ENCODE measurements around the gene ELL2. TPM values are rescaled to one million over a fixed set of nuclear protein-coding genes. Genes with fewer than 3 reads are reported as not detected.

ELL2 gene
- total RNA-seq, 1 donor from 2014 or later: 30.8 TPM

GRCh38 chr5:95901676-95902627 lies 59.7 kb downstream of the ELL2 start:
- ATAC-seq (ENCODE audit: poor library complexity): no peak
- intact Hi-C loops (cut with DNase I): loop anchor here (10.0 kb wide), 1 partner anchor 53 kb away; no protein-coding TSS in a partner anchor

GRCh38 chr5:95900383-95900958 lies 61.2 kb downstream of the ELL2 start:
- intact Hi-C loops (cut with DNase I): loop anchor here (10.0 kb wide), 1 partner anchor 54 kb away; no protein-coding TSS in a partner anchor
- ATAC-seq (ENCODE audit: poor library complexity) (peak; percentile 89), DNase-seq (no peak)

More at GRCh38 chr5:95901676-95902627, 59.7 kb downstream of the ELL2 start:
- no peak for DNase-seq

- ATAC-seq (ENCODE audit: poor library complexity): peak; percentile 52
- intact Hi-C loops (cut with DNase I): loop anchor here (10.0 kb wide), 1 partner anchor 55 kb away; no protein-coding TSS in a partner anchor
- DNase-seq: no peak
These were observed 61.8 kb downstream of the ELL2 start for GRCh38 chr5:95899829-95900228.

GRCh38 chr5:95899006-95899405 lies 62.6 kb downstream of the ELL2 start:
- ATAC-seq (ENCODE audit: poor library complexity) (no peak), DNase-seq (no peak)
- intact Hi-C loops (cut with DNase I): no loop called here

- DNase-seq (peak; percentile 51), ATAC-seq (ENCODE audit: poor library complexity) (peak; percentile 64)
- intact Hi-C loops (cut with DNase I): no loop called here
These were observed 65.9 kb downstream of the ELL2 start for GRCh38 chr5:95895771-95896170.

- ATAC-seq (ENCODE audit: poor library complexity): no peak
- no peak for DNase-seq
- intact Hi-C loops (cut with DNase I): no loop called here
These were observed 66.4 kb downstream of the ELL2 start for GRCh38 chr5:95895251-95895650.

- DNase-seq (no peak), ATAC-seq (ENCODE audit: poor library complexity) (peak; percentile 31)
- intact Hi-C loops (cut with DNase I): no loop called here
These were observed 68.8 kb downstream of the ELL2 start for GRCh38 chr5:95892784-95893354.

GRCh38 chr5:95891499-95891898 lies 70.2 kb downstream of the ELL2 start:
- ATAC-seq (ENCODE audit: poor library complexity) (no peak), DNase-seq (no peak)
- intact Hi-C loops (cut with DNase I): no loop called here

- ATAC-seq (ENCODE audit: poor library complexity): no peak
- DNase-seq: no peak
- intact Hi-C loops (cut with DNase I): no loop called here
These were observed 72.6 kb downstream of the ELL2 start for GRCh38 chr5:95889076-95889475.

GRCh38 chr5:95887977-95888376 lies 73.7 kb downstream of the ELL2 start:
- ATAC-seq (ENCODE audit: poor library complexity): no peak

GRCh38 chr5:95886340-95887044 lies 75.2 kb downstream of the ELL2 start:
- ATAC-seq (ENCODE audit: poor library complexity) (no peak), DNase-seq (no peak)
- intact Hi-C loops (cut with DNase I): no loop called here

More at GRCh38 chr5:95887977-95888376, 73.7 kb downstream of the ELL2 start:
- DNase-seq: no peak
- intact Hi-C loops (cut with DNase I): no loop called here

GRCh38 chr5:95884511-95884910 lies 77.1 kb downstream of the ELL2 start:
- ATAC-seq (ENCODE audit: poor library complexity) (no peak), DNase-seq (no peak)
- intact Hi-C loops (cut with DNase I): no loop called here

GRCh38 chr5:95884017-95884325 lies 77.7 kb downstream of the ELL2 start:
- ATAC-seq (ENCODE audit: poor library complexity): peak; percentile 38

GRCh38 chr5:95883185-95884016 lies 78.2 kb downstream of the ELL2 start:
- DNase-seq: no peak
- intact Hi-C loops (cut with DNase I): no loop called here
- ATAC-seq (ENCODE audit: poor library complexity): no peak

More at GRCh38 chr5:95884017-95884325, 77.7 kb downstream of the ELL2 start:
- no peak for DNase-seq
- intact Hi-C loops (cut with DNase I): no loop called here

- ATAC-seq (ENCODE audit: poor library complexity) (peak; percentile 60), DNase-seq (no peak)
- intact Hi-C loops (cut with DNase I): no loop called here
These were observed 79.8 kb downstream of the ELL2 start for GRCh38 chr5:95881833-95882232.

GRCh38 chr5:95880081-95880926 lies 81.3 kb downstream of the ELL2 start:
- intact Hi-C loops (cut with DNase I): no loop called here
- DNase-seq (no peak), ATAC-seq (ENCODE audit: poor library complexity) (no peak)

GRCh38 chr5:95879661-95880060 lies 82.0 kb downstream of the ELL2 start:
- DNase-seq (no peak), ATAC-seq (ENCODE audit: poor library complexity) (no peak)
- intact Hi-C loops (cut with DNase I): loop anchor here (10.0 kb wide), 1 partner anchor 725 kb away; no protein-coding TSS in a partner anchor

Data from Right ventricle myocardium superior (tissue), 1 donor.